ENCODE results near the gene DTNBP1. TPM values are rescaled to one million over a fixed set of nuclear protein-coding genes. Genes with fewer than 3 reads are reported as not detected.

DTNBP1 gene
- total and polyA plus RNA-seq, 2 of the 8 experiments (the other 6 are each of a cell fraction or from before 2014, with no cell fraction given), result 13.5 to 22.1 TPM

- TF ChIP-seq, protein P1, sequence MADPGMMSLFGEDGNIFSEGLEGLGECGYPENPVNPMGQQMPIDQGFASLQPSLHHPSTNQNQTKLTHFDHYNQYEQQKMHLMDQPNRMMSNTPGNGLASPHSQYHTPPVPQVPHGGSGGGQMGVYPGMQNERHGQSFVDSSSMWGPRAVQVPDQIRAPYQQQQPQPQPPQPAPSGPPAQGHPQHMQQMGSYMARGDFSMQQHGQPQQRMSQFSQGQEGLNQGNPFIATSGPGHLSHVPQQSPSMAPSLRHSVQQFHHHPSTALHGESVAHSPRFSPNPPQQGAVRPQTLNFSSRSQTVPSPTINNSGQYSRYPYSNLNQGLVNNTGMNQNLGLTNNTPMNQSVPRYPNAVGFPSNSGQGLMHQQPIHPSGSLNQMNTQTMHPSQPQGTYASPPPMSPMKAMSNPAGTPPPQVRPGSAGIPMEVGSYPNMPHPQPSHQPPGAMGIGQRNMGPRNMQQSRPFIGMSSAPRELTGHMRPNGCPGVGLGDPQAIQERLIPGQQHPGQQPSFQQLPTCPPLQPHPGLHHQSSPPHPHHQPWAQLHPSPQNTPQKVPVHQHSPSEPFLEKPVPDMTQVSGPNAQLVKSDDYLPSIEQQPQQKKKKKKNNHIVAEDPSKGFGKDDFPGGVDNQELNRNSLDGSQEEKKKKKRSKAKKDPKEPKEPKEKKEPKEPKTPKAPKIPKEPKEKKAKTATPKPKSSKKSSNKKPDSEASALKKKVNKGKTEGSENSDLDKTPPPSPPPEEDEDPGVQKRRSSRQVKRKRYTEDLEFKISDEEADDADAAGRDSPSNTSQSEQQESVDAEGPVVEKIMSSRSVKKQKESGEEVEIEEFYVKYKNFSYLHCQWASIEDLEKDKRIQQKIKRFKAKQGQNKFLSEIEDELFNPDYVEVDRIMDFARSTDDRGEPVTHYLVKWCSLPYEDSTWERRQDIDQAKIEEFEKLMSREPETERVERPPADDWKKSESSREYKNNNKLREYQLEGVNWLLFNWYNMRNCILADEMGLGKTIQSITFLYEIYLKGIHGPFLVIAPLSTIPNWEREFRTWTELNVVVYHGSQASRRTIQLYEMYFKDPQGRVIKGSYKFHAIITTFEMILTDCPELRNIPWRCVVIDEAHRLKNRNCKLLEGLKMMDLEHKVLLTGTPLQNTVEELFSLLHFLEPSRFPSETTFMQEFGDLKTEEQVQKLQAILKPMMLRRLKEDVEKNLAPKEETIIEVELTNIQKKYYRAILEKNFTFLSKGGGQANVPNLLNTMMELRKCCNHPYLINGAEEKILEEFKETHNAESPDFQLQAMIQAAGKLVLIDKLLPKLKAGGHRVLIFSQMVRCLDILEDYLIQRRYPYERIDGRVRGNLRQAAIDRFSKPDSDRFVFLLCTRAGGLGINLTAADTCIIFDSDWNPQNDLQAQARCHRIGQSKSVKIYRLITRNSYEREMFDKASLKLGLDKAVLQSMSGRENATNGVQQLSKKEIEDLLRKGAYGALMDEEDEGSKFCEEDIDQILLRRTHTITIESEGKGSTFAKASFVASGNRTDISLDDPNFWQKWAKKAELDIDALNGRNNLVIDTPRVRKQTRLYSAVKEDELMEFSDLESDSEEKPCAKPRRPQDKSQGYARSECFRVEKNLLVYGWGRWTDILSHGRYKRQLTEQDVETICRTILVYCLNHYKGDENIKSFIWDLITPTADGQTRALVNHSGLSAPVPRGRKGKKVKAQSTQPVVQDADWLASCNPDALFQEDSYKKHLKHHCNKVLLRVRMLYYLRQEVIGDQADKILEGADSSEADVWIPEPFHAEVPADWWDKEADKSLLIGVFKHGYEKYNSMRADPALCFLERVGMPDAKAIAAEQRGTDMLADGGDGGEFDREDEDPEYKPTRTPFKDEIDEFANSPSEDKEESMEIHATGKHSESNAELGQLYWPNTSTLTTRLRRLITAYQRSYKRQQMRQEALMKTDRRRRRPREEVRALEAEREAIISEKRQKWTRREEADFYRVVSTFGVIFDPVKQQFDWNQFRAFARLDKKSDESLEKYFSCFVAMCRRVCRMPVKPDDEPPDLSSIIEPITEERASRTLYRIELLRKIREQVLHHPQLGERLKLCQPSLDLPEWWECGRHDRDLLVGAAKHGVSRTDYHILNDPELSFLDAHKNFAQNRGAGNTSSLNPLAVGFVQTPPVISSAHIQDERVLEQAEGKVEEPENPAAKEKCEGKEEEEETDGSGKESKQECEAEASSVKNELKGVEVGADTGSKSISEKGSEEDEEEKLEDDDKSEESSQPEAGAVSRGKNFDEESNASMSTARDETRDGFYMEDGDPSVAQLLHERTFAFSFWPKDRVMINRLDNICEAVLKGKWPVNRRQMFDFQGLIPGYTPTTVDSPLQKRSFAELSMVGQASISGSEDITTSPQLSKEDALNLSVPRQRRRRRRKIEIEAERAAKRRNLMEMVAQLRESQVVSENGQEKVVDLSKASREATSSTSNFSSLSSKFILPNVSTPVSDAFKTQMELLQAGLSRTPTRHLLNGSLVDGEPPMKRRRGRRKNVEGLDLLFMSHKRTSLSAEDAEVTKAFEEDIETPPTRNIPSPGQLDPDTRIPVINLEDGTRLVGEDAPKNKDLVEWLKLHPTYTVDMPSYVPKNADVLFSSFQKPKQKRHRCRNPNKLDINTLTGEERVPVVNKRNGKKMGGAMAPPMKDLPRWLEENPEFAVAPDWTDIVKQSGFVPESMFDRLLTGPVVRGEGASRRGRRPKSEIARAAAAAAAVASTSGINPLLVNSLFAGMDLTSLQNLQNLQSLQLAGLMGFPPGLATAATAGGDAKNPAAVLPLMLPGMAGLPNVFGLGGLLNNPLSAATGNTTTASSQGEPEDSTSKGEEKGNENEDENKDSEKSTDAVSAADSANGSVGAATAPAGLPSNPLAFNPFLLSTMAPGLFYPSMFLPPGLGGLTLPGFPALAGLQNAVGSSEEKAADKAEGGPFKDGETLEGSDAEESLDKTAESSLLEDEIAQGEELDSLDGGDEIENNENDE (IDR thresholded peaks at IDR 0.05; ENCODE audit: insufficient replicate concordance, low read length), result no peak
- TF ChIP-seq RBBP5 (IDR thresholded peaks at IDR 0.05; ENCODE audit: borderline replicate concordance, low read depth, low read length), result no peak
- TF ChIP-seq CHD1 (IDR thresholded peaks at IDR 0.05; ENCODE audit: low read depth, low read length), result no peak
- TF ChIP-seq KDM4A (IDR thresholded peaks at IDR 0.05; ENCODE audit: low read depth, low read length, severe bottlenecking), result no peak
Observed at GRCh38 chr6:15709651-15710269, 46.9 kb upstream of the DTNBP1 start (continued).
